ENCODE results near the gene DUSP7.

GRCh38 chr3:52065264-52065756, 8.9 kb upstream of the DUSP7 start:
- TF ChIP-seq SIX5 (IDR thresholded peaks at IDR 0.05; ENCODE audit: borderline replicate concordance in 1 of 2, insufficient read depth in 1 of 2, low read depth in 1 of 2, low read length in 2 of 2), result no peak
- TF ChIP-seq KLF6 (CRISPR knock-in tag; IDR thresholded peaks at IDR 0.05; ENCODE audit: borderline replicate concordance), result no peak
- TF ChIP-seq, protein P1, sequence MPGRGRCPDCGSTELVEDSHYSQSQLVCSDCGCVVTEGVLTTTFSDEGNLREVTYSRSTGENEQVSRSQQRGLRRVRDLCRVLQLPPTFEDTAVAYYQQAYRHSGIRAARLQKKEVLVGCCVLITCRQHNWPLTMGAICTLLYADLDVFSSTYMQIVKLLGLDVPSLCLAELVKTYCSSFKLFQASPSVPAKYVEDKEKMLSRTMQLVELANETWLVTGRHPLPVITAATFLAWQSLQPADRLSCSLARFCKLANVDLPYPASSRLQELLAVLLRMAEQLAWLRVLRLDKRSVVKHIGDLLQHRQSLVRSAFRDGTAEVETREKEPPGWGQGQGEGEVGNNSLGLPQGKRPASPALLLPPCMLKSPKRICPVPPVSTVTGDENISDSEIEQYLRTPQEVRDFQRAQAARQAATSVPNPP (IDR thresholded peaks at IDR 0.05; ENCODE audit: borderline replicate concordance, insufficient read depth, insufficient read length), result no peak
- TF ChIP-seq HDAC3 (IDR thresholded peaks at IDR 0.05; ENCODE audit: borderline replicate concordance, partially characterized antibody), result no peak
- no peak for TF ChIP-seq EZH2 (IDR thresholded peaks at IDR 0.05; ENCODE audit: borderline replicate concordance, low read depth, low read length)
- TF ChIP-seq SMARCC2 (IDR thresholded peaks at IDR 0.05; ENCODE audit: low read depth), result no peak
- TF ChIP-seq DPF2 (IDR thresholded peaks at IDR 0.05), result no peak
